HUES48 (cell line): Measurements from ENCODE around the gene PRKG2.

Experiments used
- H3K27ac ChIP-seq: one replicate; pipeline ENCODE4 v1.7.0; 2013; ENCODE audit warnings: low read depth, low read length, inconsistent platforms
- H3K27me3 ChIP-seq: 2 replicates; pipeline ENCODE4 v1.6.1; 2013; ENCODE audit warnings: mild to moderate bottlenecking, low read length; ENCODE audit not compliant: control insufficient read depth, insufficient read depth
- H3K36me3 ChIP-seq: 2 replicates; pipeline ENCODE4 v1.6.1; 2013; ENCODE audit warnings: low read length; ENCODE audit not compliant: control insufficient read depth, insufficient read depth
- H3K4me1 ChIP-seq: 2 replicates; pipeline ENCODE4 v1.6.1; 2013; ENCODE audit warnings: mild to moderate bottlenecking, low read length; ENCODE audit not compliant: control insufficient read depth, insufficient read depth
- H3K4me3 ChIP-seq: 2 replicates; pipeline ENCODE4 v1.5.1; 2013; ENCODE audit warnings: mild to moderate bottlenecking, low read depth, low read length
- H3K9ac ChIP-seq: 2 replicates; pipeline ENCODE4 v1.6.1; 2013; ENCODE audit warnings: mild to moderate bottlenecking, low read depth, low read length, moderate library complexity
- H3K9me3 ChIP-seq: 2 replicates; pipeline ENCODE4 v1.6.1; 2013; ENCODE audit warnings: low read length; ENCODE audit not compliant: control insufficient read depth, insufficient read depth

PRKG2 gene

DNA sequence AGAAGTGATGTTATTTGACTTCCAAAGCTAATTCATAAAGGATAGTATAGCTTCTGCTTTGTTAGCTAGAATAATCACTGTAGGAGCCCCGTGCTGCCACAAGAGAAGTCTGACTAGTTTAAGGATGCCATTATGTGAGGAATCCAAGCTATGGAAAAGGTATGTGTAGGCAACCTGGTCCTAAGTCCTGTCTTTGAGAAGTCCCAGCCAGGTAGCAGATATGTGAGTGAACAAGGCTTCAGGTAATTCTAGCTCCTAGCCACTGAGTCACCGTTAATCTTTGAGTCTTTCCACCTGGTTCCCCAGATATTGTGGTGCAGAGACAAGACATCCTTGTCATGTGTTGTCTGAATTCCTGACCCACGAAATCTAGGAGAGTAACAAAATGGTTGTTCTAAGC lies 129.0 kb downstream of the PRKG2 start:
- no peak overlapping the region for H3K4me3 ChIP-seq

DNA sequence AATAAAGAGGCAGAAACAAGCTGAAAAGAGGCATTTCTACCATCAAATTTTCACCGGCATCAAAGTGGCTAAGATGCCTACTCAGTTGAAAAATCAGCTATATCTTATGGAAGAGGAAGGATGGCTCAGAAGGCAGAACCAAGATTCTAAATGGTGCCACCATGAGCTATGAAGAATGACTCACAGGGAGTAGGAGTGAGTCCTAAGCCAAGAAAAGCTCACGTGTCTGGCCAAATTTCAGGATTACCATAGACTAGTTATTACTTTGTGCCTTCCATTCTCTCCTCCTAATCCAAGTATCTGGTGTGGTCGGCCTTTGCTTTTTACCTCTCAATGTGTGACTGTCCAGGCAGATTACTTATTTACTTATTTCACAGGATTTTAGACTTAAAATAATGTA lies 129.7 kb downstream of the PRKG2 start:
- Histone ChIP-seq H3K9me3 (no peaks in the 10 kb centered on the region; the same call in 1 of the 2 replicates), H3K27me3 (no peaks in the 10 kb centered on the region), H3K9ac (no peak overlapping the region), H3K36me3 (no peaks in the 10 kb centered on the region), H3K4me3 (no peak overlapping the region), H3K4me1 (no peaks in the 10 kb centered on the region), H3K27ac (no peak overlapping the region)

More for the DNA sequence above, 129.0 kb downstream of the PRKG2 start:
- H3K9me3 ChIP-seq, result no peaks in the 10 kb centered on the region; the same call in 1 of the 2 replicates
- H3K36me3 ChIP-seq, result no peaks in the 10 kb centered on the region
- no peaks in the 10 kb centered on the region for H3K4me1 ChIP-seq
- no peak overlapping the region for H3K9ac ChIP-seq
- no peaks in the 10 kb centered on the region for H3K27me3 ChIP-seq
- no peak overlapping the region for H3K27ac ChIP-seq

DNA sequence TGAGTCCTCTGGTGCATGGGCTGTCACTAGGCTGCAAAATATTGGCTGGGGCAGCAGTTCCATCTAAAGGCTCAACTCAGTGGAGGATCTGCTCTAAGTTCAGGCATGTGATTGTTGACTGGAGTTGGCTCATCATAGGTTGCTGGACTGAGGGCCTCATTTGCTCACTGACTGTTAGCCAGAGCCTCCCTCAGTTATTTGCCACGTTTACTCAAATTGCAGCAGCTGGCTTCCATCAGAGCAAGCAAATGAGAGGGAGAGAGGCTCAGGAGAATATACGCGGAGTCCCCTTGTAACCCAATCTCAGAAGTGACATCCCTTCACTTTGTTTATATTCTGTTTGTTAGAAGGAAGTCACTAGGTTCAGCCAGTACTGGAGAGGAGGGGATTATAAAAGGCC lies 130.4 kb downstream of the PRKG2 start:
- H3K27me3 ChIP-seq, result no peaks in the 10 kb centered on the region
- no peak overlapping the region for H3K9ac ChIP-seq
- H3K27ac ChIP-seq, result no peak overlapping the region
- H3K36me3 ChIP-seq, result no peaks in the 10 kb centered on the region
- H3K9me3 ChIP-seq, result no peaks in the 10 kb centered on the region; the same call in 1 of the 2 replicates
- H3K4me3 ChIP-seq, result no peak overlapping the region
- no peaks in the 10 kb centered on the region for H3K4me1 ChIP-seq

DNA sequence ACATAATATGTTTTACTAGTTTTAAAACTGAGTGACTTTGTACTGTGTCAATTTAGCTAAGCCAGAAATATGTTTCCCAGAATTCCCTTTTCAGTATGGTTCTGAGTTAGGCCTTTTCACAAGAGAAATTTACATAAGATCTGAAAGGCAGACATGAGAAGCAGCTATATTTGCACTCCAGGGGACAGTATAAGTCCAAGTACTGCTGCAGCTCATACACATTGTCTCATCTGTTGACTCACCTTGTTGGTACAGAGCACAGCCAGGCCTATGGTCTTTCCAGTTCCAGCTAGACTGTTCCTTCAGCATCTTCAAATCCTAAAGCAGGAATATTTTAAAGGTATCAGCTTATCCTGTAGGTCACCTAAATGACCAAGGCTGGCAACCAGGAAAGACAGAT lies 131.0 kb downstream of the PRKG2 start:
- no peaks in the 10 kb centered on the region for H3K27me3 ChIP-seq
- H3K9ac ChIP-seq, result no peak overlapping the region
- no peaks in the 10 kb centered on the region for H3K36me3 ChIP-seq
- no peak overlapping the region for H3K27ac ChIP-seq
- no peaks in the 10 kb centered on the region; the same call in 1 of the 2 replicates for H3K9me3 ChIP-seq
- H3K4me3 ChIP-seq, result no peak overlapping the region
- no peaks in the 10 kb centered on the region for H3K4me1 ChIP-seq

DNA sequence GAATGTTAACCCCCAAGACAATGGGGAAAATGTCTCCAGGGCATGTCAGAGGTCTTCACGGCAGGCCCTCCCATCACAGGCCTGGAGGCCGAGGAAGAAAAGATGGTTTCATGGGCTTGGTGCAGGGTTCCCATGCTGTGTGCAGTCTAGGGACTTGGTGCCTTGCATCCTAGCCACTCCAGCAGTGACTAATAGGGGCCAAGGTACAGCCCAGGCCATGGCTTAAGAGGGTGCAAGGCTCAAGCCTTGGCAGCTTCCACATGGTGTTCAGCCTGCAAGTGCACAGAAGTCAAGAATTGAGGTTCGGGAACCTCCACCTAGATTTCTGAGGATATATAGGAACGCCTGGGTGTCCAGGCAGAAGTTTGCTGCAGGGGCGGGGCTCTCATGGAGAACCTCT lies 133.9 kb downstream of the PRKG2 start:
- no peaks in the 10 kb centered on the region; the same call in 1 of the 2 replicates for H3K9me3 ChIP-seq
- no peaks in the 10 kb centered on the region for H3K36me3 ChIP-seq

DNA sequence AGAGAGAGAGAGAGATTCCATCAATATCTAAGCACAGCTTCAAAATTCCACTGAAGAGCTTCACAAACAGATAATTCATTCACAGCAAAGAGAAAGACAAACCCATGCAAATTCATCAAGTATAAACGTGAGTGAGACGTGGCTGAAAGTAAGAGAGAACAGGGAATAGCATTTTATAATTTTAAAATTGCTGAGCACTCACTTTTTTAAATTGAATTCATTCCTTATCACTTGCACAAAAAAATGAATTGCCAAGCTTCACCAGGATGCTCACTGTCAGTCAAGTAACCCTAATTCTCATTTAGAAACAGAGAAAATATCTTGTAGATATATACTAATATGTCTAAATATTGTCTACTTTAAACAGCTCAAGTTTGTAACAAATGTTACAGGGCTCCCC lies 144.0 kb downstream of the PRKG2 start:
- Histone ChIP-seq H3K27ac (no peak overlapping the region), H3K27me3 (no peaks in the 10 kb centered on the region), H3K9ac (no peak overlapping the region), H3K9me3 (no peaks in the 10 kb centered on the region), H3K36me3 (no peaks in the 10 kb centered on the region), H3K4me3 (no peak overlapping the region), H3K4me1 (no peaks in the 10 kb centered on the region)

More for the DNA sequence above, 133.9 kb downstream of the PRKG2 start:
- no peaks in the 10 kb centered on the region for H3K27me3 ChIP-seq
- H3K4me3 ChIP-seq, result no peak overlapping the region
- no peaks in the 10 kb centered on the region for H3K4me1 ChIP-seq
- H3K27ac ChIP-seq, result no peak overlapping the region
- no peak overlapping the region for H3K9ac ChIP-seq

DNA sequence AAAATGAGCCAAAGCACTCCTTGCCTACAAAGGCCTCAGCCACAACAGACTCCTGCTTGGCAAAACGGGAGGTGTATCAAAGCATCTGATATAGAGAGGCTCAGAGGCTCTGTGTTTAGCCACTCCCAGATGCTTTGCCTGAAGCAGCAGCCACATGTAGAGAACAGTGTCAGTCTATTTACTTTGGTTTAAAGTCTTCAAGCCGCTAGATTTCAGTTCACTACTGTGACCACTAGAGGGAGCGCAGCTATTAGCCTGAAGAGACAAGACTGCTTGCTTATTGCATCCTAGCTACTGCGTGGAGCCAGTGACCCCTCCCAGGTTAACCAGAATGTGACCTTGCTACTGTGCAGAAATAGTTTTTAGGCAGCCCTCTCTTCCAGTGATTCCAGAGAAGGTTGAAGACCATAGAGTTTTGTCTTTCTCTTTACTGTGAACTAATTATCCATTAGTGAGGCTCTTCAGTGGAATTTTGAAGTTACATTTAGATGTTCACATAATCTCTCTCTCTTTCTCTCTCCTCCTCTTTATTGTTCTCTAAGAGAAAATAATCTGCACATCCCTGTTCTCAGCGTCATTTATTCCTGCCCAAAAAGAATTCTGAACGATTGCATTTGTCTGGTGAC lies 145.2 kb downstream of the PRKG2 start:
- H3K27ac ChIP-seq, result no peak overlapping the region
- no peaks in the 10 kb centered on the region for H3K36me3 ChIP-seq
- no peaks in the 10 kb centered on the region for H3K9me3 ChIP-seq
- H3K9ac ChIP-seq, result no peak overlapping the region
- H3K4me3 ChIP-seq, result no peak overlapping the region
- H3K4me1 ChIP-seq, result no peaks in the 10 kb centered on the region
- H3K27me3 ChIP-seq, result no peaks in the 10 kb centered on the region

DNA sequence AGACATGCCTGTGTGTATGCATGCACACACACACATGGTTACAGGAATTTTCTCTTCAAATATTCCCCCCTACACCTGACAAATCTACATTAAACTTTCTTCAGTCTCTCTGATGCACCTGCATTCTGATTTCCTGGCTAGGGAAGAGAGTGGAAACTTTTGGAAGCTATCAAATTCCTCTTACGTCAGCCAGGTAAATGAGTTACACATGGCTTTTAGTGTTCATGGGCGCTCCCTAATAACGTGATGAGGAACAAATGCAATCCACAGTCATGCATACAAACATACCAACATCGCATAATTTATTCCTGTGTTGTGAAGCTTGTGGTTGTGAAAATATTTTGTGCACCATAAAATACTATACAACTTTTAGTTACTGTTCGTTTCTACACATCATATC lies 149.6 kb downstream of the PRKG2 start:
- H3K4me1 ChIP-seq, result no peaks in the 10 kb centered on the region; the same call in 1 of the 2 replicates
- no peaks in the 10 kb centered on the region for H3K9me3 ChIP-seq
- H3K4me3 ChIP-seq, result no peak overlapping the region
- no peak overlapping the region for H3K27ac ChIP-seq
- no peaks in the 10 kb centered on the region for H3K36me3 ChIP-seq
- no peaks in the 10 kb centered on the region for H3K27me3 ChIP-seq
- no peak overlapping the region for H3K9ac ChIP-seq

DNA sequence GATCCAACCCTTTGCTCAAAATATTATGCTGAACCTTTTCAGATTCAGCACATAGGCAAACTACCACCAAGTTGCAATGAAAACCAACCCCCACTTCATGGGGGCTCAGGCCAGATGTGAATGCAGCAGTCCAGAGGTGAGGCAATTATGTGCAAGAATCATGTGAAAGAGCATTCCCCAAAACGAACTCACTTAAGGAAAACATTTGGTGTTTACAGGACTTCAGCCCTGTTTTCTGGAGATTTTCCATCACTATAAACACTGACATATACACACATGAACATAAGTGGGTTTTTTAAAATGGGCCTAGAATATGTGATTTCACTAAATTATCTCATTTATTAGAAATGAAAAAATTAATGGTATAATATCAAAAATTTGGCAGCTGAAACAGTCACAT lies 153.0 kb downstream of the PRKG2 start:
- H3K27ac ChIP-seq, result no peak overlapping the region
- H3K9ac ChIP-seq, result no peak overlapping the region
- H3K4me3 ChIP-seq, result no peak overlapping the region
- no peaks in the 10 kb centered on the region; the same call in 1 of the 2 replicates for H3K4me1 ChIP-seq
- H3K27me3 ChIP-seq, result no peaks in the 10 kb centered on the region
- H3K9me3 ChIP-seq, result no peaks in the 10 kb centered on the region
- H3K36me3 ChIP-seq, result no peaks in the 10 kb centered on the region

DNA sequence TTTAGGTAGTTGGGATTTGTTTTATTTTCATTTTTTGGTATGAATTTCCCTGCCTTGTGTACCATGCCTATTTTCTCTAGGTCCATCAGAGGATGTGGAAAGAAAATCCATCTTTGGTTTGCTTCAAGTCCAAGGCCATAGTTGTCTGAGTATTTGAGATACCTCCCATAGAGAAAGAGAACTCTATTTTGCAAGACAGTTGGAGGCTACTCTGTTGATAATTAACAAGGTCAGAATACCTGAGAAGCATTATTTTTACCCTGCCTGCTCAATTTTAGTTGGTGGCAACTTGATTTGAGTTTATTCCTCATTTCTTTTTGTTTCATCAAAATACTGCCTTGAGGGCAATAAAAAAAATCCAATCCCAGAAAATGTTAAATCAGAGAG lies 153.7 kb downstream of the PRKG2 start:
- Histone ChIP-seq H3K27me3 (no peaks in the 10 kb centered on the region), H3K9me3 (no peaks in the 10 kb centered on the region), H3K4me3 (no peak overlapping the region), H3K4me1 (no peaks in the 10 kb centered on the region; the same call in 1 of the 2 replicates), H3K27ac (no peak overlapping the region), H3K9ac (no peak overlapping the region), H3K36me3 (no peaks in the 10 kb centered on the region)

DNA sequence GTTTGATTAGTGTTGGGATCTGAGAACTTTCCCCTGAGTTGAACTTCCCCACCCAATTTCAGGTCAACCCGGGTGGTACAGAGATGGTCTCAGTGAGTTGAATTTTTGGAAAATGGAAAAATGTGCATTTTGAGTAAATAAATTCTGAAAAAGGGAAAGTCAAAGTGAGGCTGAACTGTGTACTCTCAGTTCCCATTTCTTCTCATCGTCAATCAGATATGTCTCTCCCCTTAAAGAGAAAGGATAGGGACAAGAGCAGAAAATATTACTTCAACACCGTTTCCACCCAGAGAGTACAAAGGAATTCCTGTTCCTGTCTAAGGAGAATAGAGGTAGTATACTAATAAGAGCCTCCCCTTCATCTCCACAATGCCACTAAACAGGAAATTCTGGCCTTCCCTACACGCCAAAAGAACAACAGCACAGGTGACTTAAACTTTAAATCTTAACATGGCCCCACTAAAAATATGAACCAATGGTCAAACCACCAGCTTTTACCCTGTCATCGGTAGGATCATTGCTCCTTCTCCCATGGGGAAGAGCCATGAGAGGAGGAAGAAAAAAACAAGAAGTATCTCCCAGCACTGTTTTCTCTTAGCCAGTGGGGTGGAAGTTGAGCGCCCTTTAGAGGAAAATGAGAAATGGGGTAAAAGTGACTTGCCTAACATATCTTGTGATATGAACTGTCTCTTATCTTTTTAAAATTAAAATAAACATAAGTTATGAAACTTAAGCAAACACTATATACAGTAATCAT lies 154.3 kb downstream of the PRKG2 start:
- Histone ChIP-seq H3K27ac (no peak overlapping the region), H3K36me3 (no peaks in the 10 kb centered on the region), H3K9ac (no peak overlapping the region), H3K27me3 (no peaks in the 10 kb centered on the region), H3K9me3 (no peaks in the 10 kb centered on the region), H3K4me1 (no peaks in the 10 kb centered on the region; the same call in 1 of the 2 replicates), H3K4me3 (no peak overlapping the region)
